PC-3 (cell line): ENCODE data around the gene HK1.

Source experiments
- CTCF ChIP-seq: fragments of 300-600 bp; sonication (generic); conservative IDR thresholded peaks from 2 replicates; pipeline ENCODE4 v1.5.1; 2017; ENCODE audit warnings: antibody characterized with exemption, low read depth, mild to moderate bottlenecking, low read length
- EZH2 ChIP-seq: fragments of 300-600 bp; sonication (generic); IDR thresholded peaks from one replicate; pipeline ENCODE4 v1.6.1; 2017; ENCODE audit warnings: antibody characterized with exemption, mild to moderate bottlenecking, low read length; ENCODE audit not compliant: unreplicated experiment
- EZH2phosphoT487 ChIP-seq: fragments of 300-600 bp; sonication (generic); IDR thresholded peaks from 2 replicates; pipeline ENCODE4 v1.6.1; 2018; ENCODE audit warnings: mild to moderate bottlenecking, antibody characterized with exemption, low read length, borderline replicate concordance

GRCh38 chr10:69292459-69292858, 14.2 kb downstream of the HK1 start:
- TF ChIP-seq EZH2: no peak
- TF ChIP-seq CTCF: no peak
- TF ChIP-seq EZH2phosphoT487: no peak
